ENCODE data around the gene DEPDC5. TPM values are rescaled to one million over a fixed set of nuclear protein-coding genes. Genes with fewer than 3 reads are reported as not detected.

Gene DEPDC5
- total RNA-seq, 1 donor from 2014 or later, result 14.8 TPM

GRCh38 chr22:31935961-31936635 lies 182.3 kb downstream of the DEPDC5 start:
- Mint-ChIP-seq H3K27me3 (ENCODE audit: low read depth) (no peaks in the 10 kb centered on the region), H3K27ac (ENCODE audit: unreplicated experiment) (no peak overlapping the region), H3K4me3 (ENCODE audit: unreplicated experiment) (no peak overlapping the region), H3K9me3 (ENCODE audit: low read depth) (no peaks in the 10 kb centered on the region), H3K4me1 (ENCODE audit: low read depth) (no peaks in the 10 kb centered on the region), H3K36me3 (ENCODE audit: low read depth) (no peaks in the 10 kb centered on the region)
- peak; percentile 29 for DNase-seq (ENCODE audit: low spot score)
- TF ChIP-seq, protein P1, sequence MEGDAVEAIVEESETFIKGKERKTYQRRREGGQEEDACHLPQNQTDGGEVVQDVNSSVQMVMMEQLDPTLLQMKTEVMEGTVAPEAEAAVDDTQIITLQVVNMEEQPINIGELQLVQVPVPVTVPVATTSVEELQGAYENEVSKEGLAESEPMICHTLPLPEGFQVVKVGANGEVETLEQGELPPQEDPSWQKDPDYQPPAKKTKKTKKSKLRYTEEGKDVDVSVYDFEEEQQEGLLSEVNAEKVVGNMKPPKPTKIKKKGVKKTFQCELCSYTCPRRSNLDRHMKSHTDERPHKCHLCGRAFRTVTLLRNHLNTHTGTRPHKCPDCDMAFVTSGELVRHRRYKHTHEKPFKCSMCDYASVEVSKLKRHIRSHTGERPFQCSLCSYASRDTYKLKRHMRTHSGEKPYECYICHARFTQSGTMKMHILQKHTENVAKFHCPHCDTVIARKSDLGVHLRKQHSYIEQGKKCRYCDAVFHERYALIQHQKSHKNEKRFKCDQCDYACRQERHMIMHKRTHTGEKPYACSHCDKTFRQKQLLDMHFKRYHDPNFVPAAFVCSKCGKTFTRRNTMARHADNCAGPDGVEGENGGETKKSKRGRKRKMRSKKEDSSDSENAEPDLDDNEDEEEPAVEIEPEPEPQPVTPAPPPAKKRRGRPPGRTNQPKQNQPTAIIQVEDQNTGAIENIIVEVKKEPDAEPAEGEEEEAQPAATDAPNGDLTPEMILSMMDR (IDR thresholded peaks at IDR 0.05), result no peak

DNA sequence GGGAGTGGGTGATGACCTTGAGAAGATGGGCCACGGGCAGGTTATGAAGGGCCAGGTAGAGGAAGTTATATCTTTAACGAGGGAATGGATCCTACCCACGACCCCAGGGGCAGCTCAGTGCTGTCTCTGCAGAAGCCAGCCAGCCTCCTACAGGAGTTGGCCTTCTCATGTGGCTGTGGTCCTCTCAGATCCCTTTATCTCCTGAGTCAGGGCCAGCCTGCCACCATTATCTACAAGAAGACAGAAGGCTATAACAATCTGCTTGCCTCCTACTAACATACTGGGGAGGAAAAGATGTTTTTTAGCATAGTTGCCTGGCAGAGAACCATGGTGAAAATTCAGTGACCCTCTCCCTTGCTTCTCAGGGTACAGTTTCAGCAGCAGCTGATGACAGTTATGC lies 183.5 kb downstream of the DEPDC5 start:
- Mint-ChIP-seq H3K4me1 (ENCODE audit: low read depth) (no peaks in the 10 kb centered on the region), H3K4me3 (ENCODE audit: unreplicated experiment) (no peak overlapping the region), H3K27me3 (ENCODE audit: low read depth) (no peaks in the 10 kb centered on the region), H3K9me3 (ENCODE audit: low read depth) (no peaks in the 10 kb centered on the region), H3K36me3 (ENCODE audit: low read depth) (no peaks in the 10 kb centered on the region), H3K27ac (ENCODE audit: unreplicated experiment) (no peak overlapping the region)
- TF ChIP-seq, protein P1 (IDR thresholded peaks at IDR 0.05), result no peak
- peak; percentile 40 for DNase-seq (ENCODE audit: low spot score)

DNA sequence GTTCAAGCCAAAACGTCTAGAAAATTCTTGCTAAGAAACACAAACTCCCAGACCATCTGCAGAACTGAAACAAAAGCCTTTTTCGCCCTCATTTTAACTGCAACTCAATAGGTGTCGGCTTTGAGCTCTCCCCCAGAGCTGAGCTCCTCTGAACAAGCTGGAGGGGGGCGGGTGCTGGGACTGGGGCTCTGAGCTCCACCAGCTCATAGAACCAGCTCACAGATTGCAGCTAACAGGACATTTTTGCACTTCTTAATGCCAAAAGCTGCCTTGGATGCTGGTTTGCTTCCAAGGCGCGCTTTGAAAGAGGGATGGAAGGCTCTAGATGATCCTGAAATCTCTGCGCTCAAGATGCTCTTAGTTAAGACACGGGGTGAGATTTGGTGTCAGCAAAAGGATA lies 184.5 kb downstream of the DEPDC5 start:
- no peak overlapping the region for H3K27ac Mint-ChIP-seq (ENCODE audit: unreplicated experiment)
- no peaks in the 10 kb centered on the region for H3K27me3 Mint-ChIP-seq (ENCODE audit: low read depth)
- H3K36me3 Mint-ChIP-seq (ENCODE audit: low read depth), result no peaks in the 10 kb centered on the region
- DNase-seq (ENCODE audit: low spot score), result peak; percentile 41
- no peaks in the 10 kb centered on the region for H3K9me3 Mint-ChIP-seq (ENCODE audit: low read depth)
- H3K4me1 Mint-ChIP-seq (ENCODE audit: low read depth), result no peaks in the 10 kb centered on the region
- H3K4me3 Mint-ChIP-seq (ENCODE audit: unreplicated experiment), result no peak overlapping the region
- TF ChIP-seq, protein P1 (IDR thresholded peaks at IDR 0.05), result no peak

- Mint-ChIP-seq H3K27ac (ENCODE audit: unreplicated experiment) (no peak overlapping the region), H3K4me3 (ENCODE audit: unreplicated experiment) (no peak overlapping the region), H3K9me3 (ENCODE audit: low read depth) (no peaks in the 10 kb centered on the region), H3K4me1 (ENCODE audit: low read depth) (peaks cover 3% of the 10 kb centered on the region), H3K27me3 (ENCODE audit: low read depth) (no peaks in the 10 kb centered on the region), H3K36me3 (ENCODE audit: low read depth) (no peaks in the 10 kb centered on the region)
- TF ChIP-seq, protein P1 (IDR thresholded peaks at IDR 0.05), result no peak
- DNase-seq (ENCODE audit: low spot score), result peak; percentile 40
These were observed 186.7 kb downstream of the DEPDC5 start for GRCh38 chr22:31940506-31940905.

DNA sequence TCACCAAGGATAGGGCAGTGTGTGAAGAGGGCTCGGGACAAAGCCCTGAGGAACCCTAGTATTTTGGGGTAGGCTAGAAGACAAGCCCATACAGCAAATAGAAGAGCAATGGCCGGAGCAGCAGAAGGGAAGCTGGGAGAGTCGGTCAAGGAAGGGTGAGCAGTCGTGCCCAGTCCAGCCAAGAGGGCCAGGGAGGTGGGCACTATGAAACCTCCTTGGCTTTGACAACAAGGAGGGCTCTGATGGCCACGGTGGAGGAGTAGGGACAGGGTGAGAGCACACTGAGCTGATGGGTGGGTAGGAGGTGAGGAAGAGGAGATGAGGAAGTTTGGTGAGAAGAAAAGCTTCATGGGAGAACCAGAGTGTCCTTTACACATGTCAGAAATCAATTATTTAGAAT lies 188.3 kb downstream of the DEPDC5 start:
- Mint-ChIP-seq H3K27me3 (ENCODE audit: low read depth) (no peaks in the 10 kb centered on the region), H3K27ac (ENCODE audit: unreplicated experiment) (no peak overlapping the region), H3K9me3 (ENCODE audit: low read depth) (no peaks in the 10 kb centered on the region), H3K36me3 (ENCODE audit: low read depth) (no peaks in the 10 kb centered on the region), H3K4me3 (ENCODE audit: unreplicated experiment) (no peak overlapping the region), H3K4me1 (ENCODE audit: low read depth) (peaks cover 6% of the 10 kb centered on the region)
- TF ChIP-seq, protein P1 (IDR thresholded peaks at IDR 0.05), result no peak
- peak; percentile 48 for DNase-seq (ENCODE audit: low spot score)

Measured in chondrocyte (in vitro differentiated cells).